ENCODE measurements around the gene SCARF2.

DNA sequence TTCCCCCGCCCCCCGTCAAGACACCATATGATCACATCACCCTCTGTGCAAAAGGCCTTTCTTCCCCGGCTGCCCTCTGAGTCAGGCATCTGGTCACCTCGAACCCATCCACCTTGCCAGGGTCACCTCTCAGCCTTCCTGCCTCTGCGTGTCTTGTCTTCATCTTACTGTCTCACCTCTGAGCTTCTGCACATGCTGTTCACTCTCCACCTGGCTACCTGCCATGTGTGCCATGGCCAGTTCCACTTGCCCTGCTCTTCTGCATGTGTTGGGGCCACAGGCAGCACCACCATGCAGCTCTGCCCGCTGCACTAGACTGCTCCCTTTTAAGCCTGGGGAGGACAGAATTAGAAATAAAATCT is 33.9 kb downstream of the SCARF2 start:
- TF ChIP-seq SP1 (IDR thresholded peaks at IDR 0.05; ENCODE audit: low read depth, low read length) (no peak), POLR2A (IDR thresholded peaks at IDR 0.05; ENCODE audit: control extremely low read depth in 1 of 2, low read depth in 2 of 2, low read length in 2 of 2) (no peak), JUN (IDR thresholded peaks at IDR 0.05; ENCODE audit: low read depth, low read length) (no peak), POLR2AphosphoS5 (IDR thresholded peaks at IDR 0.05; ENCODE audit: low read depth, low read length) (no peak), SRF (IDR thresholded peaks at IDR 0.05; ENCODE audit: low read depth, low read length) (no peak), CEBPB (IDR thresholded peaks at IDR 0.05; ENCODE audit: low read depth, low read length) (no peak), NRF1 (IDR thresholded peaks at IDR 0.05; ENCODE audit: low read depth, low read length) (no peak), ASH2L (IDR thresholded peaks at IDR 0.05; ENCODE audit: low read length) (no peak), YY1 (IDR thresholded peaks at IDR 0.05; ENCODE audit: low read depth, low read length) (no peak), CBX5 (IDR thresholded peaks at IDR 0.05; ENCODE audit: low read depth, low read length) (no peak)
- TF ChIP-seq, protein P1, sequence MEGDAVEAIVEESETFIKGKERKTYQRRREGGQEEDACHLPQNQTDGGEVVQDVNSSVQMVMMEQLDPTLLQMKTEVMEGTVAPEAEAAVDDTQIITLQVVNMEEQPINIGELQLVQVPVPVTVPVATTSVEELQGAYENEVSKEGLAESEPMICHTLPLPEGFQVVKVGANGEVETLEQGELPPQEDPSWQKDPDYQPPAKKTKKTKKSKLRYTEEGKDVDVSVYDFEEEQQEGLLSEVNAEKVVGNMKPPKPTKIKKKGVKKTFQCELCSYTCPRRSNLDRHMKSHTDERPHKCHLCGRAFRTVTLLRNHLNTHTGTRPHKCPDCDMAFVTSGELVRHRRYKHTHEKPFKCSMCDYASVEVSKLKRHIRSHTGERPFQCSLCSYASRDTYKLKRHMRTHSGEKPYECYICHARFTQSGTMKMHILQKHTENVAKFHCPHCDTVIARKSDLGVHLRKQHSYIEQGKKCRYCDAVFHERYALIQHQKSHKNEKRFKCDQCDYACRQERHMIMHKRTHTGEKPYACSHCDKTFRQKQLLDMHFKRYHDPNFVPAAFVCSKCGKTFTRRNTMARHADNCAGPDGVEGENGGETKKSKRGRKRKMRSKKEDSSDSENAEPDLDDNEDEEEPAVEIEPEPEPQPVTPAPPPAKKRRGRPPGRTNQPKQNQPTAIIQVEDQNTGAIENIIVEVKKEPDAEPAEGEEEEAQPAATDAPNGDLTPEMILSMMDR (IDR thresholded peaks at IDR 0.05; ENCODE audit: control extremely low read depth in 1 of 3, insufficient read depth in 1 of 3, low read depth in 1 of 3, low read length in 3 of 3): no peak
- TF ChIP-seq, protein P2, sequence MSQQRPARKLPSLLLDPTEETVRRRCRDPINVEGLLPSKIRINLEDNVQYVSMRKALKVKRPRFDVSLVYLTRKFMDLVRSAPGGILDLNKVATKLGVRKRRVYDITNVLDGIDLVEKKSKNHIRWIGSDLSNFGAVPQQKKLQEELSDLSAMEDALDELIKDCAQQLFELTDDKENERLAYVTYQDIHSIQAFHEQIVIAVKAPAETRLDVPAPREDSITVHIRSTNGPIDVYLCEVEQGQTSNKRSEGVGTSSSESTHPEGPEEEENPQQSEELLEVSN (IDR thresholded peaks at IDR 0.05): no peak
- TF ChIP-seq, protein P3, sequence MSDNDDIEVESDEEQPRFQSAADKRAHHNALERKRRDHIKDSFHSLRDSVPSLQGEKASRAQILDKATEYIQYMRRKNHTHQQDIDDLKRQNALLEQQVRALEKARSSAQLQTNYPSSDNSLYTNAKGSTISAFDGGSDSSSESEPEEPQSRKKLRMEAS (IDR thresholded peaks at IDR 0.05): no peak
